Stimulated activated naive CD8-positive, alpha-beta T cell treated with anti-CD3 and anti-CD28 coated beads, Interleukin-15, Interleukin-2, amounts not matched to agents 100 ng/mL and 50 ng/mL, for 24 hours (primary cell): ENCODE measurements around the gene TSSC4.
"Not testable (repeated sequence)": the region's sequence is repeated elsewhere in the genome, so short reads cannot be mapped to it uniquely, and the experiment has no call there.

ENCODE experiments used
- H3K27ac Mint-ChIP-seq: one replicate; pipeline ENCODE4 v1.8.0; 2021; ENCODE audit warnings: mild to moderate bottlenecking, mixed read lengths
- H3K27me3 Mint-ChIP-seq: one replicate; pipeline ENCODE4 v1.8.0; 2021; ENCODE audit warnings: mixed read lengths
- H3K36me3 Mint-ChIP-seq: one replicate; pipeline ENCODE4 v1.8.0; 2021; ENCODE audit warnings: low read depth, mixed read lengths
- H3K4me1 Mint-ChIP-seq: one replicate; pipeline ENCODE4 v1.8.0; 2021; ENCODE audit warnings: low read depth, mixed read lengths
- H3K4me3 Mint-ChIP-seq: one replicate; pipeline ENCODE4 v1.8.0; 2021; ENCODE audit warnings: mild to moderate bottlenecking, mixed read lengths
- H3K9me3 Mint-ChIP-seq: one replicate; pipeline ENCODE4 v1.8.0; 2021; ENCODE audit warnings: mixed read lengths

Gene TSSC4

GRCh38 chr11:2400069-2400761 lies at the start of gene TSSC4:
Gene TSSC4, plus strand, starts transcription at chr11:2400750. Its CDS starts 1,884 bp downstream, at chr11:2402634.
- H3K4me1 Mint-ChIP-seq: peaks cover 8% of the 10 kb centered on the region
- H3K27ac Mint-ChIP-seq: peak within 1 kb of the TSS; percentile 83
- no peaks in the 10 kb centered on the region for H3K27me3 Mint-ChIP-seq
- H3K36me3 Mint-ChIP-seq: peaks cover 16% of the 10 kb centered on the region
- peak within 1 kb of the TSS; percentile 91 for H3K4me3 Mint-ChIP-seq
- H3K9me3 Mint-ChIP-seq: no peaks in the 10 kb centered on the region

- H3K36me3 Mint-ChIP-seq: no peaks in the 10 kb centered on the region
- H3K27me3 Mint-ChIP-seq: no peaks in the 10 kb centered on the region
- no peak overlapping the region for H3K27ac Mint-ChIP-seq
- no peaks in the 10 kb centered on the region for H3K4me1 Mint-ChIP-seq
- H3K4me3 Mint-ChIP-seq: no peak overlapping the region
- peaks cover 12% of the 10 kb centered on the region for H3K9me3 Mint-ChIP-seq
Measured at GRCh38 chr11:2351701-2352100, 48.8 kb upstream of the TSSC4 start.

GRCh38 chr11:2352420-2352819 lies 48.1 kb upstream of the TSSC4 start:
- H3K27me3 Mint-ChIP-seq: no peaks in the 10 kb centered on the region
- peaks cover 12% of the 10 kb centered on the region for H3K9me3 Mint-ChIP-seq
- no peaks in the 10 kb centered on the region for H3K4me1 Mint-ChIP-seq
- no peak overlapping the region for H3K4me3 Mint-ChIP-seq
- no peaks in the 10 kb centered on the region for H3K36me3 Mint-ChIP-seq
- H3K27ac Mint-ChIP-seq: no peak overlapping the region

GRCh38 chr11:2355000-2355644 lies 45.4 kb upstream of the TSSC4 start:
- Mint-ChIP-seq H3K36me3 (no peaks in the 10 kb centered on the region), H3K4me3 (no peak overlapping the region), H3K9me3 (no peaks in the 10 kb centered on the region), H3K27me3 (no peaks in the 10 kb centered on the region), H3K27ac (no peak overlapping the region), H3K4me1 (no peaks in the 10 kb centered on the region)

GRCh38 chr11:2357246-2357645 lies 43.3 kb upstream of the TSSC4 start:
- H3K27me3 Mint-ChIP-seq: no peaks in the 10 kb centered on the region
- H3K27ac Mint-ChIP-seq: no peak overlapping the region
- no peaks in the 10 kb centered on the region for H3K36me3 Mint-ChIP-seq
- no peak overlapping the region for H3K4me3 Mint-ChIP-seq
- H3K4me1 Mint-ChIP-seq: no peaks in the 10 kb centered on the region
- no peaks in the 10 kb centered on the region for H3K9me3 Mint-ChIP-seq

- H3K36me3 Mint-ChIP-seq, H3K4me3 Mint-ChIP-seq, H3K27me3 Mint-ChIP-seq, H3K4me1 Mint-ChIP-seq, H3K27ac Mint-ChIP-seq, H3K9me3 Mint-ChIP-seq: not testable (repeated sequence)
Measured at GRCh38 chr11:2357651-2358050, 42.9 kb upstream of the TSSC4 start.

GRCh38 chr11:2358754-2359442 lies 41.7 kb upstream of the TSSC4 start:
- H3K4me1 Mint-ChIP-seq: no peaks in the 10 kb centered on the region
- H3K4me3 Mint-ChIP-seq: no peak overlapping the region
- no peaks in the 10 kb centered on the region for H3K36me3 Mint-ChIP-seq
- no peak overlapping the region for H3K27ac Mint-ChIP-seq
- H3K27me3 Mint-ChIP-seq: no peaks in the 10 kb centered on the region
- H3K9me3 Mint-ChIP-seq: no peaks in the 10 kb centered on the region

- Mint-ChIP-seq H3K4me1 (no peaks in the 10 kb centered on the region), H3K36me3 (no peaks in the 10 kb centered on the region), H3K9me3 (no peaks in the 10 kb centered on the region), H3K27me3 (no peaks in the 10 kb centered on the region), H3K4me3 (no peak overlapping the region), H3K27ac (no peak overlapping the region)
Measured at GRCh38 chr11:2359557-2359956, 41.0 kb upstream of the TSSC4 start.

- no peaks in the 10 kb centered on the region for H3K4me1 Mint-ChIP-seq
Measured at GRCh38 chr11:2360081-2360642, 40.4 kb upstream of the TSSC4 start.

GRCh38 chr11:2361565-2361964 lies 39.0 kb upstream of the TSSC4 start:
- no peaks in the 10 kb centered on the region for H3K36me3 Mint-ChIP-seq
- H3K27me3 Mint-ChIP-seq: no peaks in the 10 kb centered on the region
- H3K4me3 Mint-ChIP-seq: no peak overlapping the region
- H3K9me3 Mint-ChIP-seq: no peaks in the 10 kb centered on the region
- no peak overlapping the region for H3K27ac Mint-ChIP-seq
- no peaks in the 10 kb centered on the region for H3K4me1 Mint-ChIP-seq

More at GRCh38 chr11:2360081-2360642, 40.4 kb upstream of the TSSC4 start:
- Mint-ChIP-seq H3K36me3 (no peaks in the 10 kb centered on the region), H3K4me3 (no peak overlapping the region), H3K9me3 (no peaks in the 10 kb centered on the region), H3K27me3 (no peaks in the 10 kb centered on the region), H3K27ac (no peak overlapping the region)

GRCh38 chr11:2362414-2362813 lies 38.1 kb upstream of the TSSC4 start:
- Mint-ChIP-seq H3K9me3 (no peaks in the 10 kb centered on the region), H3K4me1 (no peaks in the 10 kb centered on the region), H3K27ac (peak overlapping the region; percentile 1), H3K36me3 (no peaks in the 10 kb centered on the region), H3K4me3 (no peak overlapping the region), H3K27me3 (no peaks in the 10 kb centered on the region)

GRCh38 chr11:2363130-2363529 lies 37.4 kb upstream of the TSSC4 start:
- Mint-ChIP-seq H3K27me3 (no peaks in the 10 kb centered on the region), H3K36me3 (no peaks in the 10 kb centered on the region), H3K9me3 (no peaks in the 10 kb centered on the region), H3K4me1 (no peaks in the 10 kb centered on the region), H3K4me3 (no peak overlapping the region), H3K27ac (no peak overlapping the region)

- Mint-ChIP-seq H3K4me3 (no peak overlapping the region), H3K4me1 (no peaks in the 10 kb centered on the region), H3K9me3 (no peaks in the 10 kb centered on the region), H3K27ac (no peak overlapping the region), H3K36me3 (no peaks in the 10 kb centered on the region), H3K27me3 (no peaks in the 10 kb centered on the region)
Measured at GRCh38 chr11:2363577-2364370, 36.8 kb upstream of the TSSC4 start.

- H3K36me3 Mint-ChIP-seq, H3K27me3 Mint-ChIP-seq, H3K27ac Mint-ChIP-seq, H3K4me1 Mint-ChIP-seq, H3K4me3 Mint-ChIP-seq, H3K9me3 Mint-ChIP-seq: not testable (repeated sequence)
Measured at GRCh38 chr11:2364386-2364785, 36.2 kb upstream of the TSSC4 start.
